WERI-Rb-1 (cell line): ENCODE data around the gene GOLGA6L2.

ENCODE experiments used
- DNase-seq: peaks from one replicate; pipeline ENCODE4 v3.0.0-alpha.2; 2020
- H3K27ac ChIP-seq: fragments of 250-450 bp; sonication (Bioruptor Pico); 2 replicates; pipeline ENCODE4 v1.5.1; 2020; ENCODE audit warnings: mild to moderate bottlenecking, moderate library complexity
- H3K27me3 ChIP-seq: fragments of 250-450 bp; sonication (Bioruptor Pico); 2 replicates; pipeline ENCODE4 v1.5.1; 2021; ENCODE audit warnings: mild to moderate bottlenecking, low read depth, moderate library complexity; ENCODE audit not compliant: insufficient read depth, severe bottlenecking
- H3K36me3 ChIP-seq: fragments of 250-450 bp; sonication (Bioruptor Pico); 2 replicates; pipeline ENCODE4 v1.5.1; 2020; ENCODE audit warnings: mild to moderate bottlenecking, moderate library complexity
- H3K4me3 ChIP-seq: 2 replicates; pipeline ENCODE4 v1.5.1; 2011; ENCODE audit warnings: low read depth, mild to moderate bottlenecking, control low read depth, low read length
- H3K9me3 ChIP-seq: fragments of 250-450 bp; sonication (Bioruptor Pico); 2 replicates; pipeline ENCODE4 v1.5.1; 2021; ENCODE audit warnings: mild to moderate bottlenecking, moderate library complexity; ENCODE audit not compliant: severe bottlenecking
- CTCF ChIP-seq: IDR thresholded peaks from 2 replicates; pipeline ENCODE4 v1.5.1; 2011; ENCODE audit warnings: low read depth, mild to moderate bottlenecking, control low read depth, inconsistent platforms, low read length

The GOLGA6L2 gene

GRCh38 chr15:23397779-23398178 lies 49.3 kb downstream of the GOLGA6L2 start:
- H3K9me3 ChIP-seq: no peaks in the 10 kb centered on the region
- DNase-seq: no peak
- H3K36me3 ChIP-seq: no peaks in the 10 kb centered on the region
- TF ChIP-seq CTCF: no peak
- H3K4me3 ChIP-seq: no peak overlapping the region
- no peak overlapping the region for H3K27ac ChIP-seq
- H3K27me3 ChIP-seq: no peaks in the 10 kb centered on the region

- TF ChIP-seq CTCF: no peak
- H3K27ac ChIP-seq: no peak overlapping the region
These were observed 51.2 kb downstream of the GOLGA6L2 start for GRCh38 chr15:23395832-23396231.

GRCh38 chr15:23395030-23395692 lies 51.9 kb downstream of the GOLGA6L2 start:
- Histone ChIP-seq H3K36me3 (no peaks in the 10 kb centered on the region), H3K4me3 (no peak overlapping the region), H3K27me3 (no peaks in the 10 kb centered on the region), H3K27ac (no peak overlapping the region), H3K9me3 (no peaks in the 10 kb centered on the region)
- no peak for TF ChIP-seq CTCF
- no peak for DNase-seq

More at GRCh38 chr15:23395832-23396231, 51.2 kb downstream of the GOLGA6L2 start:
- Histone ChIP-seq H3K36me3 (no peaks in the 10 kb centered on the region), H3K9me3 (no peaks in the 10 kb centered on the region), H3K27me3 (no peaks in the 10 kb centered on the region), H3K4me3 (no peak overlapping the region)
- no peak for DNase-seq
